Activated CD8-positive, alpha-beta T cell treated with anti-CD3 and anti-CD28 coated beads for 36 hours (primary cell): Measurements from ENCODE around the gene AGPAT3. TPM values are rescaled to one million over a fixed set of nuclear protein-coding genes. Genes with fewer than 3 reads are reported as not detected.
A peak's percentile ranks its signal among the peaks of the same experiment; 100 is the strongest.
"Not testable (repeated sequence)": the region's sequence is repeated elsewhere in the genome, so short reads cannot be mapped to it uniquely, and the experiment has no call there.

Experiments
- ATAC-seq: fragments of 200-7000 bp; cut with Tn5 transposase; one replicate; pipeline ENCODE4 v1.10.0; 2021; ENCODE audit warnings: mild to moderate bottlenecking, moderate library complexity
- CTCF ChIA-PET: fragments of 350-600 bp; sonication (Branson Sonifier 250); formaldehyde crosslinking; loops from one replicate; lab custom pipeline; 2021; ENCODE audit warnings: antibody characterized with exemption; lab: Charles Lee
- POLR2A ChIA-PET: fragments of 350-600 bp; sonication (Branson Sonifier 250); formaldehyde crosslinking; loops from one replicate; lab custom pipeline; 2021; ENCODE audit warnings: antibody characterized with exemption; lab: Charles Lee
- DNase-seq: peaks from one replicate; pipeline ENCODE4 v3.0.0-alpha.2; 2020
- H3K27ac Mint-ChIP-seq: one replicate; pipeline ENCODE4 v1.8.0; 2021; ENCODE audit warnings: mild to moderate bottlenecking, mixed read lengths
- H3K27me3 Mint-ChIP-seq: one replicate; pipeline ENCODE4 v1.8.0; 2021; ENCODE audit warnings: mixed read lengths
- H3K36me3 Mint-ChIP-seq: one replicate; pipeline ENCODE4 v1.8.0; 2021; ENCODE audit warnings: low read depth, mixed read lengths
- H3K4me1 Mint-ChIP-seq: one replicate; pipeline ENCODE4 v1.8.0; 2021; ENCODE audit warnings: low read depth, mixed read lengths
- H3K4me3 Mint-ChIP-seq: one replicate; pipeline ENCODE4 v1.8.0; 2021; ENCODE audit warnings: mild to moderate bottlenecking, moderate library complexity, mixed read lengths
- H3K9me3 Mint-ChIP-seq: one replicate; pipeline ENCODE4 v1.8.0; 2021; ENCODE audit warnings: mixed read lengths
- CTCF ChIP-seq: fragments of 200-600 bp; IDR thresholded peaks from one replicate; pipeline ENCODE4 v1.8.0; 2022; ENCODE audit warnings: antibody characterized with exemption, mild to moderate bottlenecking
- intact Hi-C: fragments of 100-400 bp; cut with micrococcal nuclease; formaldehyde crosslinking; loops from one replicate; pipeline ENCODE4 v1.10.0; 2022
- total RNA-seq, 2 experiments: library from RNA; stranded (reverse); gene quantifications; one replicate each; pipeline ENCODE4 v1.2.3, GENCODE V29; 2021

AGPAT3 gene
- total RNA-seq, 2 experiments from 2014 or later: 59.3 to 62.2 TPM

GRCh38 chr21:43893536-43894205, 28.6 kb downstream of the AGPAT3 start:
- peaks cover 45% of the 10 kb centered on the region for H3K4me1 Mint-ChIP-seq
- peak; percentile 68 for DNase-seq
- H3K27me3 Mint-ChIP-seq: no peaks in the 10 kb centered on the region
- peak; percentile 92 for ATAC-seq
- ChIA-PET POLR2A (interaction anchor here (0.7 to 1.9 kb wide), 15 partner anchors 10 to 118 kb away, joined by 3 to 8 read pairs (median 3); partner anchors contain the start of gene TRAPPC10), CTCF (interaction anchor here (0.6 to 2.2 kb wide), 8 partner anchors 18 to 404 kb away, joined by 3 to 8 read pairs (median 4); no protein-coding TSS in a partner anchor)
- H3K27ac Mint-ChIP-seq: peak overlapping the region; percentile 76
- peaks cover 32% of the 10 kb centered on the region for H3K36me3 Mint-ChIP-seq
- peak overlapping the region; percentile 60 for H3K4me3 Mint-ChIP-seq
- intact Hi-C loops: no loop called here
- peaks cover 2% of the 10 kb centered on the region for H3K9me3 Mint-ChIP-seq
- no peak for TF ChIP-seq CTCF

DNA sequence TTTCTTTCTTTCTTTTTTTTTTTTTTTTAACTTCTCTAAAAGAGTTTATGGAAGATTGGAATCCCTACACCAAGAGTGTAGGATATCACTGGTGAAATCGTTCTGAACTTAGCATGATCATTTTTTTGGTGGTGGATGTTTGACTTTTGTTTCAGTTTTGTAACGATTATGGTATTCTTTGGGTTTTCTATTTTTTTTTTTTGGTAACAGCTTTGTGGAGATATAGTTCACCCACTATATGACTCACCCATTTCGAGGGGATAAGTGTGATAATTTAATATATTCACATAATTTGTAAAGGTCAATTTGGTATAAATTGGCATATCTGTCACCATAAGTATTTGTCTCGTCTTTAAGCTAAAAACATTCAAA, 29.2 kb downstream of the AGPAT3 start:
- intact Hi-C loops: no loop called here
- no peak for DNase-seq

GRCh38 chr21:43895196-43895595, 30.2 kb downstream of the AGPAT3 start:
- no peak overlapping the region for H3K27ac Mint-ChIP-seq
- H3K4me1 Mint-ChIP-seq: peaks cover 35% of the 10 kb centered on the region
- intact Hi-C loops: no loop called here
- ChIA-PET CTCF (no interaction called here), POLR2A (interaction anchor here (0.6 kb wide), 1 partner anchor 118 kb away, joined by 3 read pairs; no protein-coding TSS in a partner anchor)
- DNase-seq (no peak), ATAC-seq (no peak)
- peaks cover 2% of the 10 kb centered on the region for H3K9me3 Mint-ChIP-seq
- H3K36me3 Mint-ChIP-seq: peaks cover 33% of the 10 kb centered on the region
- H3K4me3 Mint-ChIP-seq: no peak overlapping the region
- no peaks in the 10 kb centered on the region for H3K27me3 Mint-ChIP-seq
- TF ChIP-seq CTCF: no peak

More for the DNA sequence above, 29.2 kb downstream of the AGPAT3 start:
- ChIA-PET CTCF (interaction anchor here (0.6 to 2.2 kb wide), 4 partner anchors 20 to 404 kb away, joined by 3 to 8 read pairs (median 4); no protein-coding TSS in a partner anchor), POLR2A (interaction anchor here (0.7 to 1.9 kb wide), 9 partner anchors 11 to 71 kb away, joined by 3 to 8 read pairs (median 3); no protein-coding TSS in a partner anchor)
- no peaks in the 10 kb centered on the region for H3K27me3 Mint-ChIP-seq
- peaks cover 37% of the 10 kb centered on the region for H3K36me3 Mint-ChIP-seq
- H3K9me3 Mint-ChIP-seq: peaks cover 2% of the 10 kb centered on the region
- peak overlapping the region; percentile 76 for H3K27ac Mint-ChIP-seq
- no peak for TF ChIP-seq CTCF
- H3K4me1 Mint-ChIP-seq: peaks cover 45% of the 10 kb centered on the region
- H3K4me3 Mint-ChIP-seq: peak overlapping the region; percentile 60
- ATAC-seq: peak; percentile 22

DNA sequence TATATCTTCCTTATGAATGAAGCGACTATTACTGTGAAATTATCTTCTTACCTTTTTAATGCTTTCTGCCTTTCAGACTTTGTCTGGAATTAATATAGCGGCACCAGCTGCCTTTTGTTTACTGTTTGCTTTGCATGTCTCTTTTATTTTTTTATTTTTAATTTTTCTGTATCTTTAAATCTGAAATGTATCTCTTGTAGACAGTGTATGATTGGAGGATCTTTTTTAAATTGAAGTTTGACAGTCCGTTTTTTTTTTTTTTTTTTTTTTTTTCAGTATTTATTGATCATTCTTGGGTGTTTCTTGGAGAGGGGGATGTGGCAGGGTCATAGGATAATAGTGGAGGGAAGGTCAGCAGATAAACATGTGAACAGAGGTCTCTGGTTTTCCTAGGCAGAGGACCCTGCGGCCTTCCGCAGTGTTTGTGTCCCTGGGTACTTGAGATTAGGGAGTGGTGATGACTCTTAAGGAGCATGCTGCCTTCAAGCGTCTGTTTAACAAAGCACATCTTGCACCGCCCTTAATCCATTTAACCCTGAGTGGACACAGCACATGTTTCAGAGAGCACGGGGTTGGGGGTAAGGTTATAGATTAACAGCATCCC, 31.8 kb downstream of the AGPAT3 start:
- Mint-ChIP-seq H3K4me1 (peaks cover 32% of the 10 kb centered on the region), H3K36me3 (peaks cover 26% of the 10 kb centered on the region)
- CTCF ChIA-PET, intact Hi-C loops, H3K27me3 Mint-ChIP-seq, H3K9me3 Mint-ChIP-seq, H3K4me3 Mint-ChIP-seq, DNase-seq, ATAC-seq, H3K27ac Mint-ChIP-seq: not testable (repeated sequence)
- POLR2A ChIA-PET: interaction anchor here (0.7 kb wide), 1 partner anchor 12 kb away, joined by 3 read pairs; no protein-coding TSS in a partner anchor

- intact Hi-C loops: no loop called here
- H3K36me3 Mint-ChIP-seq: peaks cover 23% of the 10 kb centered on the region
- no peaks in the 10 kb centered on the region for H3K9me3 Mint-ChIP-seq
- ChIA-PET POLR2A (no interaction called here), CTCF (no interaction called here)
- H3K27ac Mint-ChIP-seq: no peak overlapping the region
- ATAC-seq (no peak), DNase-seq (no peak)
- TF ChIP-seq CTCF: no peak
- H3K27me3 Mint-ChIP-seq: no peaks in the 10 kb centered on the region
- no peak overlapping the region for H3K4me3 Mint-ChIP-seq
- peaks cover 12% of the 10 kb centered on the region for H3K4me1 Mint-ChIP-seq
These were observed 34.5 kb downstream of the AGPAT3 start for GRCh38 chr21:43899307-43900077.
